Kidney (tissue), 14 donors: ENCODE results near the gene FPGS. TPM values are rescaled to one million over a fixed set of nuclear protein-coding genes. Genes with fewer than 3 reads are reported as not detected.
"Not testable (repeated sequence)": the region's sequence is repeated elsewhere in the genome, so short reads cannot be mapped to it uniquely, and the experiment has no call there.

Source experiments
- DNase-seq, 5 donors: peaks; one replicate each; pipeline ENCODE4 v3.0.0-alpha.2; 2013 to 2020
- FAIRE-seq: peaks from 2 replicates; lab custom pipeline; 2012; peaks lifted over from hg19 to GRCh38; lab: Jason Lieb, UNC
- H3K27ac ChIP-seq, 2 donors: one replicate each; pipeline ENCODE4 v1.7.0; 2013; ENCODE audit warnings: low read depth in 2 of 2, low read length in 2 of 2, inconsistent platforms in 1 of 2
- H3K27me3 ChIP-seq: one replicate; pipeline ENCODE4 v1.7.1; 2013; ENCODE audit warnings: low read length, inconsistent platforms; ENCODE audit not compliant: control insufficient read depth, insufficient read depth
- H3K36me3 ChIP-seq, 3 donors: one replicate each; pipeline versions ENCODE4 v1.7.0 to v1.7.1; 2013; ENCODE audit warnings: low read length in 3 of 3, control low read depth in 1 of 3, inconsistent platforms in 1 of 3; ENCODE audit not compliant: insufficient read depth in 3 of 3, control insufficient read depth in 2 of 3
- H3K4me1 ChIP-seq, 3 donors: one replicate each; pipeline versions ENCODE4 v1.7.0 to v1.7.1; 2013; ENCODE audit warnings: low read length in 3 of 3, inconsistent platforms in 1 of 3, low read depth in 1 of 3; ENCODE audit not compliant: control insufficient read depth in 2 of 3, insufficient read depth in 2 of 3
- H3K4me3 ChIP-seq, 3 donors: one replicate each; pipeline versions ENCODE4 v1.7.0 to v1.8.1; 2013; ENCODE audit warnings: low read length in 3 of 3, control low read depth in 1 of 3, inconsistent platforms in 1 of 3
- H3K9ac ChIP-seq, 3 donors: one replicate each; pipeline versions ENCODE4 v1.7.0 to v1.7.1; 2013; ENCODE audit warnings: low read length in 3 of 3, control low read depth in 1 of 3, inconsistent platforms in 1 of 3
- H3K9me3 ChIP-seq, 3 donors: one replicate each; pipeline versions ENCODE4 v1.7.0 to v1.7.1; 2013; ENCODE audit warnings: low read length in 3 of 3, control low read depth in 1 of 3, inconsistent platforms in 1 of 3; ENCODE audit not compliant: control insufficient read depth in 2 of 3, insufficient read depth in 1 of 3
- intact Hi-C: fragments of 100-400 bp; cut with DNase I; formaldehyde crosslinking; loops from one replicate; pipeline ENCODE4 v1.11.1; 2022
- polyA plus RNA-seq: library from polyadenylated mRNA; stranded (reverse); fragments of 350-450 nt; fragmentation: Illumina TruSeq; extraction: RNeasy Lipid Tissue Mini Kit (QIAGEN cat#74804); gene quantifications from one replicate; pipeline ENCODE4 v1.2.3, GENCODE V29; 2014; ENCODE audit warnings: low read depth, low replicate concordance; ENCODE audit not compliant: insufficient read depth
- total RNA-seq: library from RNA; stranded (reverse); fragmentation: NEBNext Ultra II Directional; extraction: Animal tissue kit (Norgen Biotek cat#: 25700); gene quantifications from one replicate; pipeline ENCODE4 v1.2.1, GENCODE V29; 2021
- TF ChIP-seq, protein P1 (sequence below): IDR thresholded peaks from 3 replicates; pipeline ENCODE4 v1.5.1; 2012; ENCODE audit warnings: mild to moderate bottlenecking, moderate library complexity, borderline replicate concordance; ENCODE audit not compliant: insufficient read depth; ENCODE audit errors: extremely low read depth
- donor health status: control.
- donor health status: control.
- donor health status: control.
- donor health status: control.
- donor health status: control.
- donor health status: DM: yes; HTN: yes; CAD: no.
- donor health status: Normal renal cell carcinoma (clear cell type).

FPGS gene
- total and polyA plus RNA-seq, 2 donors from 2014 or later = 44.0 to 77.2 TPM

DNA sequence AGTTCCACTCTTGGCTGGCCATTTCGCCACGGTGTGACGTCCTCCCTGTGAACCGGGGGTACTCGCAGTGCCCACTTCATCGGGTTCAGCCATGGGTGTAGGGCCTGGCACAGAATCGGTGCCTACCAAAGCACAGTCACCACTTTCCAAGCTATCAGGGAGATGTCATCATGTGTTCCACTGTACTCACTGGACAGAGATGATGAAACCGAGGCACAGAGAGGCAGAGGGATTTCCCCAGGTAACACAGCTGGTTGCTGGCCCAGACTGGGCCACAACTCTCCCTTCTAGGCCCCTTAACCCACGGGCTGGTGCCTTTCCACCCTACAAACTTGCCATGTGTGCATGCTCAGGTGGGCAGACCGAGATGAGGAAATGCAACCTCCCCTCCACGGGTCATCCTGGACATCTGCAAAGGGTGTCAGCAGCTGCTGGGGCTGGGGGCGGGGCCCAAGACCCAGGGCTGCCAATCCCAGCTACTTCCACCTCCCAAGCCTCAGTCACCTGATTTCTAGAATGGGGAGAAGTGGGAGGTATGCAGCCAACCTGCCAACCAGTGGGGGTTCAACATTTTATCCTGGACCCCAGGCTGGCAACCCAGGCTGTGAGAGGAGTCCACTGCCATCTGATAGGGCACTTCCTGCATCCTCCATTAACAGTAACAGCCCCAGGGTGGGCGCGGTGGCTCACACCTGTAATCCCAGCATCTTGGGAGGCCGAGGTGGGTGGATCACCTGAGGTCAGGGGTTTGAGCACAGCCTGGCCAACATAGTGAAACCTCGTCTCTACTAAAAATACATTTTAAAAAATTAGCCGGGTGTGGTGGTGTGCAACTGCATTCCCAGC, 23.3 kb upstream of the FPGS start:
- no peak overlapping the region for H3K4me3 ChIP-seq
- no peak overlapping the region for H3K9ac ChIP-seq
- DNase-seq (no peak), FAIRE-seq (no peak)
- TF ChIP-seq, protein P1, sequence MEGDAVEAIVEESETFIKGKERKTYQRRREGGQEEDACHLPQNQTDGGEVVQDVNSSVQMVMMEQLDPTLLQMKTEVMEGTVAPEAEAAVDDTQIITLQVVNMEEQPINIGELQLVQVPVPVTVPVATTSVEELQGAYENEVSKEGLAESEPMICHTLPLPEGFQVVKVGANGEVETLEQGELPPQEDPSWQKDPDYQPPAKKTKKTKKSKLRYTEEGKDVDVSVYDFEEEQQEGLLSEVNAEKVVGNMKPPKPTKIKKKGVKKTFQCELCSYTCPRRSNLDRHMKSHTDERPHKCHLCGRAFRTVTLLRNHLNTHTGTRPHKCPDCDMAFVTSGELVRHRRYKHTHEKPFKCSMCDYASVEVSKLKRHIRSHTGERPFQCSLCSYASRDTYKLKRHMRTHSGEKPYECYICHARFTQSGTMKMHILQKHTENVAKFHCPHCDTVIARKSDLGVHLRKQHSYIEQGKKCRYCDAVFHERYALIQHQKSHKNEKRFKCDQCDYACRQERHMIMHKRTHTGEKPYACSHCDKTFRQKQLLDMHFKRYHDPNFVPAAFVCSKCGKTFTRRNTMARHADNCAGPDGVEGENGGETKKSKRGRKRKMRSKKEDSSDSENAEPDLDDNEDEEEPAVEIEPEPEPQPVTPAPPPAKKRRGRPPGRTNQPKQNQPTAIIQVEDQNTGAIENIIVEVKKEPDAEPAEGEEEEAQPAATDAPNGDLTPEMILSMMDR = no peak
- peaks cover 0 to 3% (median 0%) of the 10 kb centered on the region in 3 donors for H3K4me1 ChIP-seq
- H3K27ac ChIP-seq = peak overlapping the region in 1 of 2 donors; percentile 55
- H3K9me3 ChIP-seq = no peaks in the 10 kb centered on the region
- no peaks in the 10 kb centered on the region for H3K27me3 ChIP-seq
- H3K36me3 ChIP-seq = no peaks in the 10 kb centered on the region
- intact Hi-C loops = loop anchor here (5.0 kb wide), 1 partner anchor 37 kb away; no protein-coding TSS in a partner anchor

GRCh38 chr9:127780126-127780885, 22.4 kb upstream of the FPGS start:
- intact Hi-C loops = no loop called here
- Histone ChIP-seq H3K36me3 (no peaks in the 10 kb centered on the region), H3K27ac (no peak overlapping the region), H3K9ac (no peak overlapping the region), H3K9me3 (no peaks in the 10 kb centered on the region), H3K27me3 (no peaks in the 10 kb centered on the region), H3K4me1 (peaks cover 0 to 6% (median 0%) of the 10 kb centered on the region in 3 donors), H3K4me3 (no peak overlapping the region)
- FAIRE-seq (no peak), DNase-seq (no peak)
- TF ChIP-seq, protein P1 = no peak

- H3K27me3 ChIP-seq, H3K36me3 ChIP-seq, H3K4me3 ChIP-seq, FAIRE-seq, H3K9ac ChIP-seq, H3K4me1 ChIP-seq, DNase-seq, intact Hi-C loops, H3K9me3 ChIP-seq, H3K27ac ChIP-seq: not testable (repeated sequence)
These were observed 21.8 kb upstream of the FPGS start for GRCh38 chr9:127780909-127781308.

DNA sequence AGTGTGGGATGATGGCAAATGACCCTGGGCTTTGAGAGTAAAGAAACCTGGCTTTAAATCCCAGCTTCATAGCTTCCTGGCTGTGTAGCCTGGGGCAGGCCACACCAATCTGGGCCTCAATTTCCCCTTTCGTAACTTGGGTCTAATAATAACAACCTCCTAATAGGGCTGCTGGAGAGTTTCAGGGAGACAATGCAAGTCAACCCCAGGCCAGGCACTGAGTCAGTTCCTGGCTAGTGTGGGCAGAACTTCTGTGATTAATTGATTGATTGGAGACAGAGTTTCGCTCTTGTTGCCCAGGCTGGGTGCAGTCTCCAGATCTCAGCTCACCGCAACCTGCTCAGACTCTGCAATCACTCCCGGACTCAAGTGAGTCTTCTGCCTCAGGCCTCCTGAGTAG, 20.9 kb upstream of the FPGS start:
- no peak overlapping the region for H3K27ac ChIP-seq
- H3K27me3 ChIP-seq = no peaks in the 10 kb centered on the region
- H3K4me1 ChIP-seq = peaks cover 0 to 6% (median 0%) of the 10 kb centered on the region in 3 donors
- H3K9me3 ChIP-seq = no peaks in the 10 kb centered on the region
- H3K9ac ChIP-seq = no peak overlapping the region
- no peak for FAIRE-seq
- no peak overlapping the region for H3K4me3 ChIP-seq
- DNase-seq = no peak
- TF ChIP-seq, protein P1 = no peak
- intact Hi-C loops = no loop called here
- H3K36me3 ChIP-seq = no peaks in the 10 kb centered on the region
